GM23248 (cell line): ENCODE data around the gene ERCC3.

Experiments
- EZH2 ChIP-seq: fragments of 200-600 bp; sonication (generic); IDR thresholded peaks from 2 replicates; pipeline ENCODE4 v1.6.1; 2018; ENCODE audit warnings: antibody characterized with exemption, mild to moderate bottlenecking; ENCODE audit not compliant: insufficient read depth, poor library complexity, severe bottlenecking
- EZH2phosphoT487 ChIP-seq: fragments of 200-600 bp; sonication (generic); IDR thresholded peaks from 2 replicates; pipeline ENCODE4 v1.6.1; 2018; ENCODE audit warnings: antibody characterized with exemption, moderate library complexity, mild to moderate bottlenecking, low read depth; ENCODE audit not compliant: insufficient read depth

- TF ChIP-seq EZH2 = no peak
- no peak for TF ChIP-seq EZH2phosphoT487
Observed at GRCh38 chr2:127220768-127221527, 73.0 kb downstream of the ERCC3 start.
